Endothelial cell of umbilical vein (primary cell): ENCODE results near the gene TNFRSF19.

ENCODE experiments used
- CTCF ChIP-seq, 2 donors: IDR thresholded peaks; 1 replicate in 1 of 2; 2 replicates in 1 of 2; pipeline ENCODE4 v1.5.1; 2011; ENCODE audit warnings: low read length in 2 of 2, mild to moderate bottlenecking in 2 of 2, moderate library complexity in 2 of 2, control low read depth in 1 of 2, inconsistent platforms in 1 of 2, low read depth in 1 of 2; ENCODE audit not compliant: insufficient read depth in 1 of 2; ENCODE audit errors: extremely low read depth in 1 of 2
- POLR2A ChIP-seq: IDR thresholded peaks from 2 replicates; pipeline ENCODE4 v1.6.1; 2012; ENCODE audit warnings: low read depth, mild to moderate bottlenecking, control low read depth, low read length
- TF ChIP-seq, protein P1 (sequence below): IDR thresholded peaks from 2 replicates; pipeline ENCODE4 v1.6.1; 2011; ENCODE audit not compliant: insufficient read depth, insufficient read length

DNA sequence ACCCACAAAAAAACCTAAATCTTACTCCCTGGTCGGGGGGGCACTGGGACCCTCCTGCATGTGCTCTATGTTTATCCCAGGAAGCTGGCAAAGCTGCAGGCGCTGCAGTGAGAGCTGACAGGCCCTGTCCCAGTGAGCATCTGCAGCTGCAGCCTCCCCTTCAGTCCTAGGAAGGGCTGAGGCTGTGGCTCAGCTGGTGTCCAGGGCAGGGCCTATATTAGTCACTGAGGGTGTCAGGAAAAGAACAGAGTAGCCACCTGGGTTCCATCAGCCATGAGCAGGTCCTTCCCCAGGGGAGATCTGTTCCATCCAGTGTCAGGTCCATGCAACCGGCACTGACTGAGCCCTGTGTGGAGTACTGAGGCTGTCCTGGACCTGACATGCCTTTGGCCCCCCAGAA lies 120.5 kb downstream of the TNFRSF19 start:
- TF ChIP-seq CTCF (IDR thresholded peaks at IDR 0.05; ENCODE audit: extremely low read depth in 1 of 2, insufficient read depth in 1 of 2, low read depth in 1 of 2, low read length in 2 of 2): no peak
- TF ChIP-seq POLR2A: no peak
- TF ChIP-seq, protein P1, sequence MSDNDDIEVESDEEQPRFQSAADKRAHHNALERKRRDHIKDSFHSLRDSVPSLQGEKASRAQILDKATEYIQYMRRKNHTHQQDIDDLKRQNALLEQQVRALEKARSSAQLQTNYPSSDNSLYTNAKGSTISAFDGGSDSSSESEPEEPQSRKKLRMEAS: no peak
